Memory B cell (primary cell): ENCODE results near the gene ACSF3.

Experiments
- ATAC-seq: fragments of 150-1000 bp; cut with Tn5 transposase; 2 replicates; pipeline ENCODE4 v1.10.0; 2021; ENCODE audit warnings: low read depth, mild to moderate bottlenecking, moderate library complexity
- DNase-seq, 2 donors: peaks; one replicate each; pipeline ENCODE4 v3.0.0; 2022; ENCODE audit warnings: low spot score in 2 of 2
- H3K27ac Mint-ChIP-seq: one replicate; pipeline ENCODE4 v1.8.0; 2022; ENCODE audit warnings: mild to moderate bottlenecking, moderate library complexity, mixed read lengths
- H3K27me3 Mint-ChIP-seq: one replicate; pipeline ENCODE4 v1.8.0; 2022; ENCODE audit warnings: mixed read lengths
- H3K36me3 Mint-ChIP-seq: one replicate; pipeline ENCODE4 v1.8.0; 2022; ENCODE audit warnings: mild to moderate bottlenecking, mixed read lengths
- H3K4me1 Mint-ChIP-seq: one replicate; pipeline ENCODE4 v1.8.0; 2022; ENCODE audit warnings: mixed read lengths
- H3K4me3 Mint-ChIP-seq: one replicate; pipeline ENCODE4 v1.8.0; 2022; ENCODE audit warnings: mild to moderate bottlenecking, moderate library complexity, mixed read lengths
- H3K9me3 Mint-ChIP-seq: one replicate; pipeline ENCODE4 v1.8.0; 2022; ENCODE audit warnings: mixed read lengths

The ACSF3 gene

DNA sequence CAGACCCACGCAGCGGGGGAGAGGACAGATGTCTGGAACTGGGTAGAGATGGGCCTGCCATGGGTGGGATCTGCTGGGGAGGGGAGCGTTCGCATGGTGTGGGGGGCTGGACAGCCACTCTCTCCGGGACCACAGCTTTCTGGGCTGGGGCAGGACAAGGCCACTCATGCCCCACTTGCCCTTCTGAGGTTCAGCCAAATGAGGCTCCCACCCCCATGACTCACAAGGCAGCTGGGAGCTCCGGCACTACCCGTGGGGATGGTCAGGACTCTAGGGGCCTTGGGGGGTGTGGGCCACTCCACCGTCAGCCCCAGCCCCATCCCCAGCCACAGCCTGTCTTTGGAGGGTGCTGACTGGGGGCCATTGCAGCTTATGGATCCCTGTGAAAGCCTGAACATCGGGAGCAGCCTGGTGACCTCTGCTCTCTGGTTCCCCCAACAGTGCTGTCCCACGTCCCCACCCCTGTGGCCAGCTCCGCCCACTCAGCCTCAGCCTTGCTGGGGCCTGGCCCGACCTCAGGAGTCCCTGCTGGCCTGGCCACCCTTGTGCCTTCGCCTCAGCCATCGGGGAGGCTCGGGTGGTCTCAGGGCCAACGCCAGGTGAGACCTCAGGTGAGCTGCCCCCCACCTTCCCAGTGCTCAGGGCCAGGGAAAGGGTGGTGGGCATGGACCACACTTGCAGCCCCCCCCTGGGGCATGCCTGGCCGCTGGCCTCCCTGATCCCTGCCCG, 73.2 kb downstream of the ACSF3 start:
- peak in 1 of 2 donors; percentile 16 for DNase-seq
- no peak overlapping the region for H3K27ac Mint-ChIP-seq
- no peak overlapping the region for H3K4me3 Mint-ChIP-seq
- H3K27me3 Mint-ChIP-seq: peaks cover 19% of the 10 kb centered on the region
- no peaks in the 10 kb centered on the region for H3K9me3 Mint-ChIP-seq
- no peaks in the 10 kb centered on the region for H3K36me3 Mint-ChIP-seq
- no peak for ATAC-seq
- peaks cover 25% of the 10 kb centered on the region for H3K4me1 Mint-ChIP-seq

- Mint-ChIP-seq H3K4me3 (no peak overlapping the region), H3K9me3 (no peaks in the 10 kb centered on the region), H3K27ac (no peak overlapping the region), H3K36me3 (no peaks in the 10 kb centered on the region), H3K4me1 (peaks cover 20% of the 10 kb centered on the region), H3K27me3 (peaks cover 14% of the 10 kb centered on the region)
- peak; percentile 93 to 98 for DNase-seq
- ATAC-seq: peak; percentile 44
These were observed 73.8 kb downstream of the ACSF3 start for GRCh38 chr16:89167425-89167941.

GRCh38 chr16:89168381-89169189, 74.9 kb downstream of the ACSF3 start:
- ATAC-seq: no peak
- Mint-ChIP-seq H3K27me3 (peaks cover 14% of the 10 kb centered on the region), H3K4me1 (peaks cover 20% of the 10 kb centered on the region), H3K36me3 (no peaks in the 10 kb centered on the region), H3K27ac (no peak overlapping the region), H3K4me3 (no peak overlapping the region), H3K9me3 (no peaks in the 10 kb centered on the region)
- peak in 1 of 2 donors; percentile 31 for DNase-seq

- Mint-ChIP-seq H3K4me3 (no peak overlapping the region), H3K9me3 (no peaks in the 10 kb centered on the region), H3K27me3 (peaks cover 14% of the 10 kb centered on the region), H3K4me1 (peaks cover 20% of the 10 kb centered on the region), H3K27ac (no peak overlapping the region), H3K36me3 (no peaks in the 10 kb centered on the region)
- ATAC-seq (no peak), DNase-seq (peak in 1 of 2 donors; percentile 15)
These were observed 76.1 kb downstream of the ACSF3 start for GRCh38 chr16:89169778-89170177.

DNA sequence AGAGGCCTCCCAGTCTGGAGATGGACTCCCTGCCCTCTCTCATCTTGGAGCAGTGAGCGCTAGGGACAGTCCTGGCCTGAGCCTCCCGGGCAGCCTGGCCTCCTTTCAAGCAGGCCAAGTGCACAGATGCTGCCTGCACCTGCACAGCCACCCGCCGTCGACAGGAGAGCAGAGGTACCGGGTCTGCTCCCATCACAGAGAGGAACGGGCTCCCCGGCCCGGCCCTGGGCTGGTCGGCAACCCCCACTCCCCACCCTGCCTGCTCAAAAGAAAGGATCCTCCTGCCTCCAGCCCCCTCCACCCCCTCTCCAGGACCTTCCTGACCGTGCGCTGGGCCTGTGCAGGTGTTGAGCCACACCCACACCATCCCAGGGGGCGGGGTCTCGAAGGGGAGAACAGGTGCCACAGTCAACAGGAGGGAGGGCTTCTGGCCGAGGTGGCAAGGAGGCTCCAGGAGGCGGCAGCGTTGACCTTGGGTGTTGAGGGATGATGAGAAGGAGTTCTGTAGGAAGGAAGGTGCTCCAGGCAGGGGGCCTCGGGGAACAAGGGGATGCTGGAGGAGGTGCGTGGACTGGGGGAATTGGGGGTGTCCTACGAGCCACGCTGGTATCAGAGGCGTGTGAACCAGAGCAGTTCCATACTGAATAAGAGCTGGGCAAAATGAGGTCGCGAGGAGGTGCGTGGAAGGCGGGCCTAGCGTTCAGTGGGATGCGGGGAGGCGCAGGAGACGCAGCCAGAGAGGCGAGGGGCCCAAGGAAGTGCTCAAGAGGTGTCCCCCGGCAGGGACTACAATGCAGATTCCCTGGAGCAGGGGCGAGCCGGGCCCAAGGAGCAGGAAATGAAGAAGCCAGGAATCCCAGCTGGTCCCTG, 76.9 kb downstream of the ACSF3 start:
- peaks cover 13% of the 10 kb centered on the region for H3K27me3 Mint-ChIP-seq

DNA sequence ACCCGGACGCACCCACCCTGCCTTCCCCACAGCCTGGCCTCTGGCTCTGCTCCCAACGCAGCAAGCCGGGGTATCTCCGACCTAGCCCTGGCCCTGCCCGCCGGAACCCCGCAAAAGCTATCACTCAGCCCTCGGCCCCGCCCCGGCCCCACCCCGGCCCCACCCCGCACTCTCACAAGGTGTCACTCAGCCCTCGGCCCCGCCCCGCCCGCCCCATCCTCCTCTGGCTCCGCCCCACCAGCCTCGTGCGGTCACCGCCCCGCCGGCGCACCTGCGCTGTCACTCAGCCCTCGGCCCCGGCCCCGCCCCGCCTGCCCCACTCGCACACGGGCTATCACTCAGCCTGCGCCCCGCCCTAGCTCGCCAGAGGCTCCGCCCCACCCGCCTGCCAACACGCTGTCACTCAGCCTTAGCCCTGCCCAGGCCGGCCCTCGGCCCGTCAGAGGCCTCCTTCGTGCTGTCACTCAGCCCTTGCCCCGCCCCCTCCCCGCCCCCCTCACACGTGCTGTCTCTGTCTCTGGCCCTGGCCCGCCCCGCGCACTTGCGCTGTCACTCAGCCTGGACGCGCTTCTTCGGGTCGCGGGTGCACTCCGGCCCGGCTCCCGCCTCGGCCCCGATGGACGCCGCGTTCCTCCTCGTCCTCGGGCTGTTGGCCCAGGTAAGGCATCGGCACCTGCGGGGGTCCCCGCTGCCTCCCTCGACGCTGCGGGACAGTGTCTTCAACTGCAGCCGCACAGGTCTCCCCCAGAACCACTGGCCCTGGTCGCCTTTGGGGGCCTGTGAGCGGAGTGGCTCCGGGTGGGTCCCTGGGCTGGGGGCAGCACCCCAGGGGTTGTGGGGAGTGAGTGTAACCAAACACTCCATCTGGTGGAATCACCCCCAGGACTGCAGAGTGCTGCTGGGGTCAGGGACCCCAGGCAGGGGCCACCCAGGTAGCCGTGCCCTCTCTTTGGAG, 77.8 kb downstream of the ACSF3 start, which contains the start of gene CDH15:
CDH15 (plus strand) TSS at position 533 of the 955 bp plus-strand sequence; CDS start at position 617, 84 bp downstream.
- Mint-ChIP-seq H3K27me3 (peaks cover 9% of the 10 kb centered on the region), H3K9me3 (no peaks in the 10 kb centered on the region), H3K36me3 (no peaks in the 10 kb centered on the region), H3K4me3 (peak within 1 kb of the TSS; percentile 69), H3K27ac (no peak within 1 kb of the TSS), H3K4me1 (peaks cover 13% of the 10 kb centered on the region)
- DNase-seq (peak; percentile 84 to 91), ATAC-seq (peak; percentile 89)

More for the DNA sequence above, 76.9 kb downstream of the ACSF3 start:
- ATAC-seq (no peak), DNase-seq (peak in 1 of 2 donors; percentile 34)
- H3K27ac Mint-ChIP-seq: no peak overlapping the region
- peaks cover 18% of the 10 kb centered on the region for H3K4me1 Mint-ChIP-seq
- no peaks in the 10 kb centered on the region for H3K36me3 Mint-ChIP-seq
- no peaks in the 10 kb centered on the region for H3K9me3 Mint-ChIP-seq
- peak overlapping the region; percentile 69 for H3K4me3 Mint-ChIP-seq

GRCh38 chr16:89172171-89172527, 78.5 kb downstream of the ACSF3 start:
- Mint-ChIP-seq H3K4me3 (no peak overlapping the region), H3K9me3 (no peaks in the 10 kb centered on the region), H3K27me3 (peaks cover 10% of the 10 kb centered on the region), H3K27ac (no peak overlapping the region), H3K4me1 (peaks cover 11% of the 10 kb centered on the region), H3K36me3 (no peaks in the 10 kb centered on the region)
- ATAC-seq (no peak), DNase-seq (no peak)

GRCh38 chr16:89172528-89173173, 79.0 kb downstream of the ACSF3 start:
- Mint-ChIP-seq H3K4me1 (peaks cover 8% of the 10 kb centered on the region), H3K27ac (no peak overlapping the region), H3K9me3 (no peaks in the 10 kb centered on the region), H3K4me3 (no peak overlapping the region), H3K27me3 (peaks cover 10% of the 10 kb centered on the region), H3K36me3 (no peaks in the 10 kb centered on the region)
- DNase-seq: peak in 1 of 2 donors; percentile 18
- no peak for ATAC-seq

- ATAC-seq (no peak), DNase-seq (peak in 1 of 2 donors; percentile 34)
- Mint-ChIP-seq H3K4me3 (no peak overlapping the region), H3K27ac (no peak overlapping the region), H3K9me3 (no peaks in the 10 kb centered on the region), H3K27me3 (peaks cover 10% of the 10 kb centered on the region), H3K36me3 (no peaks in the 10 kb centered on the region), H3K4me1 (peaks cover 8% of the 10 kb centered on the region)
These were observed 79.7 kb downstream of the ACSF3 start for GRCh38 chr16:89173174-89173921.

DNA sequence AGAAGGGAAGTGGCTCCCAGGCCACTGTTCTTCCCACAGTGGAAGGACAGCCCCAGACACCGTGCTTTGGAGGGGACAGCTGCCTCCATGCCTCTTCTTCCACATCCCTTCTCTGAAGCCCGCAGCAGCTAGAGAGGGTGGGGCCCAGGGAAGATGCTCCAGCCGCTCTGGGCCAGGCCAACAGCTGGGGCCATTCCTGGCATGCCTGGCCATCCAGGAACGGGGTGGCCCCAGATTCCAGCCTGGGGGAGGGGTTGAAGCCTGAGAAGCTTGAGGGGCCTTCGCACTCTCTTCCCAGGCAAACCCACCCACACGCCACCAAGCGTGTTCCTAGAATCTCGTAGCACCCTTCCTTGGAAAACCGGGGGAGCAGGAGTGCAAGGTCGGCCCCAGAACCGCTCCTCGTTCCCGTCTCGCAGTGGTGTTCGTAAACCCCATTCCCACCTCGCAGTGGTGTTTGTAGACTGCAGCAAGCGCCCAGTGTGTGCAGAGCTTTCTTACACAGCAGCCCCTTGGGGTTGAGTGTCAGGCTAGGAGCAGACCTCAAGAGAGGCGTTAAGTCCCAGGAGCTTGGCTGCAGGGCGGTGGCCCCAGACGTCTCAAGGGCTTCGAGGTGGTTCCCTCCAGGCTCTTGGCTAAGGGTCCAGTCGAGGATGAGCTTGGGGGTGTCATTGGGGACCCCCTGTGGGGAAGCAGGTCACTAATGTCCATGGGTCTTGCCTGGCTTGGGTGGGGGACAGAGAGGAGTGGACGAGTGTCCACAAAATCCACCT, 80.6 kb downstream of the ACSF3 start:
- ATAC-seq (no peak), DNase-seq (no peak)
- Mint-ChIP-seq H3K27me3 (peaks cover 7% of the 10 kb centered on the region), H3K27ac (no peak overlapping the region), H3K4me3 (no peak overlapping the region), H3K36me3 (no peaks in the 10 kb centered on the region), H3K9me3 (no peaks in the 10 kb centered on the region), H3K4me1 (peaks cover 8% of the 10 kb centered on the region)

GRCh38 chr16:89174877-89175276, 81.2 kb downstream of the ACSF3 start:
- Mint-ChIP-seq H3K36me3 (no peaks in the 10 kb centered on the region), H3K27ac (no peak overlapping the region), H3K9me3 (no peaks in the 10 kb centered on the region), H3K4me1 (peaks cover 8% of the 10 kb centered on the region), H3K4me3 (no peak overlapping the region), H3K27me3 (peaks cover 7% of the 10 kb centered on the region)
- ATAC-seq (no peak), DNase-seq (no peak)
